PC-3 (cell line): ENCODE results near the gene PRICKLE4.

Source experiments
- EZH2 ChIP-seq: fragments of 300-600 bp; sonication (generic); IDR thresholded peaks from one replicate; pipeline ENCODE4 v1.6.1; 2017; ENCODE audit warnings: antibody characterized with exemption, mild to moderate bottlenecking, low read length; ENCODE audit not compliant: unreplicated experiment
- TF ChIP-seq, protein P1 (sequence below): fragments of 300-600 bp; sonication (generic); conservative IDR thresholded peaks from 2 replicates; pipeline ENCODE4 v1.5.1; 2017; ENCODE audit warnings: antibody characterized with exemption, low read depth, mild to moderate bottlenecking, low read length

DNA sequence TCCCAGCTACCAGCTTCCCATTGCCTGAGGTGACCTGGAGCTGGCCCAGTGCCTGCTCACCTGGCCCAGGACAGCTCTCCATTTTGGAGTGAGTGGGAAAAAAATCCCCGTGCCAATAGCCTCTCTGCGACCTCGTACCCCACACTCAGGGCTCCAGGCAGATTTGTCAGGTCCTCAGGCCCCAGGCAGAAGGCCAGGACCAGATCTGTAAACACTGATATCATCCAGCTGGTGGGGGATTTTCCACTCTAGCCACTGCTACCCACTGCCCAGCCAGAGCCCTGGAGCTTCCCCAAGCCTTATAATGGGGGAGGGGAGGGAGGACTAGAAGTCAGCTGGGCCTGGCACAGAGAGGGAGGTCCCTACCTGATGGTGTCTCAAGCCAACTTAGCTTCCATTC, 32.0 kb upstream of the PRICKLE4 start:
- TF ChIP-seq, protein P1, sequence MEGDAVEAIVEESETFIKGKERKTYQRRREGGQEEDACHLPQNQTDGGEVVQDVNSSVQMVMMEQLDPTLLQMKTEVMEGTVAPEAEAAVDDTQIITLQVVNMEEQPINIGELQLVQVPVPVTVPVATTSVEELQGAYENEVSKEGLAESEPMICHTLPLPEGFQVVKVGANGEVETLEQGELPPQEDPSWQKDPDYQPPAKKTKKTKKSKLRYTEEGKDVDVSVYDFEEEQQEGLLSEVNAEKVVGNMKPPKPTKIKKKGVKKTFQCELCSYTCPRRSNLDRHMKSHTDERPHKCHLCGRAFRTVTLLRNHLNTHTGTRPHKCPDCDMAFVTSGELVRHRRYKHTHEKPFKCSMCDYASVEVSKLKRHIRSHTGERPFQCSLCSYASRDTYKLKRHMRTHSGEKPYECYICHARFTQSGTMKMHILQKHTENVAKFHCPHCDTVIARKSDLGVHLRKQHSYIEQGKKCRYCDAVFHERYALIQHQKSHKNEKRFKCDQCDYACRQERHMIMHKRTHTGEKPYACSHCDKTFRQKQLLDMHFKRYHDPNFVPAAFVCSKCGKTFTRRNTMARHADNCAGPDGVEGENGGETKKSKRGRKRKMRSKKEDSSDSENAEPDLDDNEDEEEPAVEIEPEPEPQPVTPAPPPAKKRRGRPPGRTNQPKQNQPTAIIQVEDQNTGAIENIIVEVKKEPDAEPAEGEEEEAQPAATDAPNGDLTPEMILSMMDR, result no peak
- no peak for TF ChIP-seq EZH2
